A172 (cell line): Measurements from ENCODE around the gene COL24A1. TPM values are rescaled to one million over a fixed set of nuclear protein-coding genes. Genes with fewer than 3 reads are reported as not detected.

Source experiments
- DNase-seq: peaks from one replicate; pipeline ENCODE4 v3.0.0-alpha.2; 2015; ENCODE audit warnings: low spot score
- total RNA-seq: library from RNA; depleted of rRNA; stranded (reverse); fragments of >200 nt; shearing (Covaris generic); gene quantifications from 2 replicates; pipeline ENCODE4 v1.2.3, GENCODE V29; 2014; rRNA removed

COL24A1 gene
- total RNA-seq, 1 experiment from 2014 or later = 0.03 TPM

DNA sequence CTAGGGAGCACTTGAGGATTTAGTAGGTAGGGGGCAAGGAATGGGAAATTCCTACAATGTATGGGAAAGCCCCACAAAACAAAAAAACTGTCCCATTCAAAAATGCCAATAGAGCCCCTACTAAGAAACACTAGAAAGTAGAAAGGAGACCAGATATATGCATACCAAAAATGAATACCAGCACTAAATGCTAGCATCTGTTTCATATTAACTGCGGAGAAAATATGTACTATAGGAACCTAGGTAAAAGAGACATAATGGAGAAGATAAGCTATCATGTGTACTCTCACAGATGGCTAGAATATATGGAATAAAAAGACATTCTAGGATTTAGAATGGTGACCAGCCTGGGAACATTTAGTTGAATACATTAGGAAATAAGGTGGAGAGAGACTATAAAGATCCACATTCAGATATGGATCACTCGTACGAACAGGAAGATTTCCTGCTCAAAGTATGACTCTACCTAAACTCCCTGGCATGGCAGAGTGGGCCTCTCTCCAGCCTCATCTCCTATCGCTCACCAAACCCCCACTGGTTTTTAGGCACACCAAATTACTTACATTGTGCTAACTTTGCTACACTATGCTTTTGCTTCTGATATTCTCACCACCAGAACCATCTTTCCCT lies 466.7 kb downstream of the COL24A1 start:
- DNase-seq = no peak

DNA sequence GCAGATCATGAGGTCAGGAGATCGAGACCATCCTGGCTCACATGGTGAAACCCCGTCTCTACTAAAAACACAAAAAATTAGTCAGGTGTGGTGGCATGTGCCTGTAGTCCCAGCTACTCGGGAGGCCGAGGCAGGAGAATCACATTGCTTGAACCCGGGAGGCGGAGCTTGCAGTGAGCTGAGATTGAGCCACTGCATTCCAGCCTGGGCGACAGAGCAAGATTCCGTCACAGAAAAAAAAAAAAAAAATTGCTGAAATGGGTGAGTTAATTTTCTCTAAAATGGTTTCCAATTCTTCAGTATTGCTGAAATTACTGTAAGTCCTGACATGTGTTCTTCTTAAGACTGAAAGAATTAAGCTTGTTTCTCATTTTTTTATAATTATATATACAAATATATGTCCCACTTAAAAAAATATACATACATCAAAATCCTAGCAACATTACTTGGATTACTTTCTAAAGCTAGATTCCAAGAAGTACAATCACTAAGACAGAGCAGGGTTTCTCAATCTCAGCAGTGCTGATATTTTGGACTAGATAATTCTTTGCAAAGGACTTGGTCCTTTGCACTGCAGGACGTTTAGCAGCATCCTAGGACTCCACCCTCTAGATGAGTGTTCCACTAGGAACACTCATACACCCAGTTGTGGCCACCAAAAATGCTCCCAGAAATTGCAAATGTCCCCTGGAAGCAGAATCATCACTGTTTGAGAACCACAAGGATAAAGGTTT lies 473.1 kb downstream of the COL24A1 start:
- DNase-seq = no peak

DNA sequence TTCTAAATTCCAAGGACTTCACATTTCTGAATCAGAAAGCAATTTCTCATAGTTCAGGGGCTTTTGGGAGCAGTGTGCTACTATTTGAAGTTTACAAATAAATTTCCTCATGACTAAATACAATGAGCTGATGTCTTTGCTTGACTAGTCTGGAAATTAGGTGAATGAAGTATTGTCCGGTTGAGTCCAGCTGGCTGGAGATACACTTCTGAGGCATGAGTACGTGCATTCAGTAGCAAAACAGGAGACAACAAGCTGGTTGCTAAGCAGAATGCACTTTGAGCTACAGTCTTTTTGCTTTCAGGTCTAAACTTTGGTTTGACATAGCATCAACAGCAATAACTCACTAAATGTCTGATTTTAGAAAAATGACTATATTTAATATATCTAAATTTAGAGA lies 475.5 kb downstream of the COL24A1 start:
- no peak for DNase-seq

Other genes with a start within 250 kb of the COL24A1 start
- 17.1 and 19.6 TPM in 2 replicates for gene ODF2L, start 239.6 kb upstream of the COL24A1 start, total RNA-seq